ENCODE data around the gene OGDH.
A peak's percentile ranks its signal among the peaks of the same experiment; 100 is the strongest.
"Not testable (repeated sequence)": the region's sequence is repeated elsewhere in the genome, so short reads cannot be mapped to it uniquely, and the experiment has no call there.

OGDH gene

GRCh38 chr7:44724276-44724675 lies 117.8 kb downstream of the OGDH start:
- DNase-seq, result no peak
- CTCF ChIA-PET, result no interaction called here
- H3K4me3 ChIP-seq (ENCODE audit: control insufficient read depth in 1 of 7, extremely low read depth in 1 of 7, insufficient read depth in 4 of 7, low read depth in 2 of 7, low read length in 6 of 7), result no peak overlapping the region
- no peak overlapping the region for H3K27ac ChIP-seq (ENCODE audit: insufficient read depth in 1 of 2, low read depth in 1 of 2, low read length in 2 of 2, poor library complexity in 1 of 2, severe bottlenecking in 2 of 2)
- WGBS (ENCODE audit: insufficient coverage), result 95% methylated on average over 3 of the region's 4 CpGs
- POLR2A ChIA-PET, result no interaction called here
- peaks cover 0 to 10% (median 2%) of the 10 kb centered on the region in 5 experiments for H3K9me3 ChIP-seq (ENCODE audit: control extremely low read depth in 1 of 5, control insufficient read depth in 4 of 5, insufficient read depth in 2 of 5, low read depth in 1 of 5, low read length in 4 of 5)
- H3K36me3 ChIP-seq (ENCODE audit: control insufficient read depth in 4 of 4, insufficient read depth in 4 of 4, low read length in 3 of 4), result no peaks in the 10 kb centered on the region
- H3K4me1 ChIP-seq (ENCODE audit: control extremely low read depth in 1 of 4, control insufficient read depth in 4 of 4, insufficient read depth in 4 of 4, low read length in 3 of 4), result peaks cover 0 to 7% (median 3%) of the 10 kb centered on the region in 4 experiments
- no peaks in the 10 kb centered on the region for H3K27me3 ChIP-seq (replicated peaks in 2 of 5; ENCODE audit: control insufficient read depth in 4 of 5, insufficient read depth in 5 of 5, low read length in 4 of 5)

GRCh38 chr7:44726250-44726649 lies 119.8 kb downstream of the OGDH start:
- H3K36me3 ChIP-seq (ENCODE audit: control insufficient read depth in 4 of 4, insufficient read depth in 4 of 4, low read length in 3 of 4); DNase-seq; H3K27me3 ChIP-seq (replicated peaks in 2 of 5; ENCODE audit: control insufficient read depth in 4 of 5, insufficient read depth in 5 of 5, low read length in 4 of 5); H3K9me3 ChIP-seq (ENCODE audit: control extremely low read depth in 1 of 5, control insufficient read depth in 4 of 5, insufficient read depth in 2 of 5, low read depth in 1 of 5, low read length in 4 of 5); H3K27ac ChIP-seq (ENCODE audit: insufficient read depth in 1 of 2, low read depth in 1 of 2, low read length in 2 of 2, poor library complexity in 1 of 2, severe bottlenecking in 2 of 2); CTCF ChIA-PET; H3K4me3 ChIP-seq (ENCODE audit: control insufficient read depth in 1 of 7, extremely low read depth in 1 of 7, insufficient read depth in 4 of 7, low read depth in 2 of 7, low read length in 6 of 7); POLR2A ChIA-PET: not testable (repeated sequence)
- 71% methylated on average over 4 of the region's 7 CpGs for WGBS (ENCODE audit: insufficient coverage)
- H3K4me1 ChIP-seq (ENCODE audit: control extremely low read depth in 1 of 4, control insufficient read depth in 4 of 4, insufficient read depth in 4 of 4, low read length in 3 of 4), result peaks cover 0 to 11% (median 3%) of the 10 kb centered on the region in 4 experiments

- WGBS (ENCODE audit: insufficient coverage), result 59% methylated on average over 3 of the region's 6 CpGs
- no peak overlapping the region for H3K27ac ChIP-seq (ENCODE audit: insufficient read depth in 1 of 2, low read depth in 1 of 2, low read length in 2 of 2, poor library complexity in 1 of 2, severe bottlenecking in 2 of 2)
- no peaks in the 10 kb centered on the region for H3K36me3 ChIP-seq (ENCODE audit: control insufficient read depth in 4 of 4, insufficient read depth in 4 of 4, low read length in 3 of 4)
- peaks cover 0 to 2% (median 0%) of the 10 kb centered on the region in 5 experiments for H3K9me3 ChIP-seq (ENCODE audit: control extremely low read depth in 1 of 5, control insufficient read depth in 4 of 5, insufficient read depth in 2 of 5, low read depth in 1 of 5, low read length in 4 of 5)
- no peak overlapping the region for H3K4me3 ChIP-seq (ENCODE audit: control insufficient read depth in 1 of 7, extremely low read depth in 1 of 7, insufficient read depth in 4 of 7, low read depth in 2 of 7, low read length in 6 of 7)
- H3K27me3 ChIP-seq (replicated peaks in 2 of 5; ENCODE audit: control insufficient read depth in 4 of 5, insufficient read depth in 5 of 5, low read length in 4 of 5), result no peaks in the 10 kb centered on the region
- peaks cover 0 to 11% (median 3%) of the 10 kb centered on the region in 4 experiments for H3K4me1 ChIP-seq (ENCODE audit: control extremely low read depth in 1 of 4, control insufficient read depth in 4 of 4, insufficient read depth in 4 of 4, low read length in 3 of 4)
- ChIA-PET CTCF (no interaction called here), POLR2A (no interaction called here)
- peak in 1 of 3 donors; percentile 8 for DNase-seq
These were observed 120.9 kb downstream of the OGDH start for GRCh38 chr7:44727158-44727936.

- peaks cover 0 to 2% (median 0%) of the 10 kb centered on the region in 5 experiments for H3K9me3 ChIP-seq (ENCODE audit: control extremely low read depth in 1 of 5, control insufficient read depth in 4 of 5, insufficient read depth in 2 of 5, low read depth in 1 of 5, low read length in 4 of 5)
- peak in 1 of 3 donors; percentile 6 for DNase-seq
- H3K27me3 ChIP-seq (replicated peaks in 2 of 5; ENCODE audit: control insufficient read depth in 4 of 5, insufficient read depth in 5 of 5, low read length in 4 of 5), result no peaks in the 10 kb centered on the region
- H3K36me3 ChIP-seq (ENCODE audit: control insufficient read depth in 4 of 4, insufficient read depth in 4 of 4, low read length in 3 of 4), result no peaks in the 10 kb centered on the region
- WGBS (ENCODE audit: insufficient coverage), result no CpG with 5 or more reads among the region's 1 CpG
- ChIA-PET POLR2A (no interaction called here), CTCF (no interaction called here)
- H3K27ac ChIP-seq (ENCODE audit: insufficient read depth in 1 of 2, low read depth in 1 of 2, low read length in 2 of 2, poor library complexity in 1 of 2, severe bottlenecking in 2 of 2), result no peak overlapping the region
- peaks cover 0 to 11% (median 3%) of the 10 kb centered on the region in 4 experiments for H3K4me1 ChIP-seq (ENCODE audit: control extremely low read depth in 1 of 4, control insufficient read depth in 4 of 4, insufficient read depth in 4 of 4, low read length in 3 of 4)
- no peak overlapping the region for H3K4me3 ChIP-seq (ENCODE audit: control insufficient read depth in 1 of 7, extremely low read depth in 1 of 7, insufficient read depth in 4 of 7, low read depth in 2 of 7, low read length in 6 of 7)
These were observed 121.5 kb downstream of the OGDH start for GRCh38 chr7:44727937-44728262.

- no peak overlapping the region for H3K27ac ChIP-seq (ENCODE audit: insufficient read depth in 1 of 2, low read depth in 1 of 2, low read length in 2 of 2, poor library complexity in 1 of 2, severe bottlenecking in 2 of 2)
- H3K4me3 ChIP-seq (ENCODE audit: control insufficient read depth in 1 of 7, extremely low read depth in 1 of 7, insufficient read depth in 4 of 7, low read depth in 2 of 7, low read length in 6 of 7), result no peak overlapping the region
- CTCF ChIA-PET, result no interaction called here
- H3K4me1 ChIP-seq (ENCODE audit: control extremely low read depth in 1 of 4, control insufficient read depth in 4 of 4, insufficient read depth in 4 of 4, low read length in 3 of 4), result peaks cover 0 to 11% (median 3%) of the 10 kb centered on the region in 4 experiments
- no peaks in the 10 kb centered on the region for H3K27me3 ChIP-seq (replicated peaks in 2 of 5; ENCODE audit: control insufficient read depth in 4 of 5, insufficient read depth in 5 of 5, low read length in 4 of 5)
- no peaks in the 10 kb centered on the region for H3K36me3 ChIP-seq (ENCODE audit: control insufficient read depth in 4 of 4, insufficient read depth in 4 of 4, low read length in 3 of 4)
- WGBS (ENCODE audit: insufficient coverage), result 87% methylated on average over 12 of the region's 12 CpGs
- POLR2A ChIA-PET, result no interaction called here
- DNase-seq, result no peak
- H3K9me3 ChIP-seq (ENCODE audit: control extremely low read depth in 1 of 5, control insufficient read depth in 4 of 5, insufficient read depth in 2 of 5, low read depth in 1 of 5, low read length in 4 of 5), result no peaks in the 10 kb centered on the region
These were observed 123.6 kb downstream of the OGDH start for GRCh38 chr7:44729949-44730590.

GRCh38 chr7:44732971-44733370 lies 126.5 kb downstream of the OGDH start:
- DNase-seq; H3K4me1 ChIP-seq (ENCODE audit: control extremely low read depth in 1 of 4, control insufficient read depth in 4 of 4, insufficient read depth in 4 of 4, low read length in 3 of 4); H3K27me3 ChIP-seq (replicated peaks in 2 of 5; ENCODE audit: control insufficient read depth in 4 of 5, insufficient read depth in 5 of 5, low read length in 4 of 5); H3K36me3 ChIP-seq (ENCODE audit: control insufficient read depth in 4 of 4, insufficient read depth in 4 of 4, low read length in 3 of 4); POLR2A ChIA-PET; H3K4me3 ChIP-seq (ENCODE audit: control insufficient read depth in 1 of 7, extremely low read depth in 1 of 7, insufficient read depth in 4 of 7, low read depth in 2 of 7, low read length in 6 of 7); H3K9me3 ChIP-seq (ENCODE audit: control extremely low read depth in 1 of 5, control insufficient read depth in 4 of 5, insufficient read depth in 2 of 5, low read depth in 1 of 5, low read length in 4 of 5); H3K27ac ChIP-seq (ENCODE audit: insufficient read depth in 1 of 2, low read depth in 1 of 2, low read length in 2 of 2, poor library complexity in 1 of 2, severe bottlenecking in 2 of 2): not testable (repeated sequence)
- 100% methylated on average over 3 of the region's 6 CpGs for WGBS (ENCODE audit: insufficient coverage)
- CTCF ChIA-PET, result interaction anchor here (0.7 kb wide), 2 partner anchors 31 to 273 kb away, joined by 3 read pairs; no protein-coding TSS in a partner anchor

GRCh38 chr7:44733708-44734481 lies 127.5 kb downstream of the OGDH start:
- no peaks in the 10 kb centered on the region for H3K9me3 ChIP-seq (ENCODE audit: control extremely low read depth in 1 of 5, control insufficient read depth in 4 of 5, insufficient read depth in 2 of 5, low read depth in 1 of 5, low read length in 4 of 5)
- no peak for DNase-seq
- ChIA-PET POLR2A (no interaction called here), CTCF (interaction anchor here (0.7 to 1.0 kb wide), 2 partner anchors 16 to 274 kb away, joined by 3 read pairs; no protein-coding TSS in a partner anchor)
- H3K27ac ChIP-seq (ENCODE audit: insufficient read depth in 1 of 2, low read depth in 1 of 2, low read length in 2 of 2, poor library complexity in 1 of 2, severe bottlenecking in 2 of 2), result no peak overlapping the region
- WGBS (ENCODE audit: insufficient coverage), result 73% methylated on average over 4 of the region's 5 CpGs
- no peak overlapping the region for H3K4me3 ChIP-seq (ENCODE audit: control insufficient read depth in 1 of 7, extremely low read depth in 1 of 7, insufficient read depth in 4 of 7, low read depth in 2 of 7, low read length in 6 of 7)
- no peaks in the 10 kb centered on the region for H3K36me3 ChIP-seq (ENCODE audit: control insufficient read depth in 4 of 4, insufficient read depth in 4 of 4, low read length in 3 of 4)
- H3K4me1 ChIP-seq (ENCODE audit: control extremely low read depth in 1 of 4, control insufficient read depth in 4 of 4, insufficient read depth in 4 of 4, low read length in 3 of 4), result peaks cover 0 to 4% (median 0%) of the 10 kb centered on the region in 4 experiments
- H3K27me3 ChIP-seq (replicated peaks in 2 of 5; ENCODE audit: control insufficient read depth in 4 of 5, insufficient read depth in 5 of 5, low read length in 4 of 5), result no peaks in the 10 kb centered on the region

Data from common myeloid progenitor, CD34-positive (primary cell).